ENCODE data around the gene CACNA1A.
"Not testable (repeated sequence)": the region's sequence is repeated elsewhere in the genome, so short reads cannot be mapped to it uniquely, and the experiment has no call there.

Gene CACNA1A

GRCh38 chr19:13506471-13506820 is at the start of gene CACNA1A:
CACNA1A (minus strand) TSS chr19:13506479; CDS start chr19:13506224, 255 bp downstream.
- no peak for DNase-seq

- DNase-seq, result no peak
Observed at GRCh38 chr19:13554506-13555240, 48.4 kb upstream of the CACNA1A start.

GRCh38 chr19:13553880-13554400 is 47.7 kb upstream of the CACNA1A start:
- DNase-seq, result no peak

DNA sequence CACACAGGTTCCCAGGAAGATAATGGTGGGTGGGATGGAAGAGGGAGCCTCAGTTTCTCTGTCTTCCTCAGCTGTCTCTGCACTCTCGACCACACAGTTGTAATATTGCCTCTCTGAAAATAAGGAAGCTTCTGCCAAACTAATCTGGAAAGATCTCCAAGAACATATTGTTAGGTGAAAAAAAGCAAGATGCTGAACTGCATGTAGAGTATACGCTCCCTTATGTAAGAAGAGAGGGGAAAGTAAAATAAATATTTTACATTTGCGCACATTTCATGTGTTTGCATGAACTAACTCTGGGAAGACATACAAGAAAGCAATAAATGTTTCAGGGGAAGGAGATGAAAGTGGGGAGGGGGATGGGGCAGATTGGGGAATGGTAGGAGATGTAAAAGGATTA is 41.9 kb upstream of the CACNA1A start:
- DNase-seq, result no peak

- DNase-seq, result no peak
Observed at GRCh38 chr19:13547102-13547501, 40.8 kb upstream of the CACNA1A start.

DNA sequence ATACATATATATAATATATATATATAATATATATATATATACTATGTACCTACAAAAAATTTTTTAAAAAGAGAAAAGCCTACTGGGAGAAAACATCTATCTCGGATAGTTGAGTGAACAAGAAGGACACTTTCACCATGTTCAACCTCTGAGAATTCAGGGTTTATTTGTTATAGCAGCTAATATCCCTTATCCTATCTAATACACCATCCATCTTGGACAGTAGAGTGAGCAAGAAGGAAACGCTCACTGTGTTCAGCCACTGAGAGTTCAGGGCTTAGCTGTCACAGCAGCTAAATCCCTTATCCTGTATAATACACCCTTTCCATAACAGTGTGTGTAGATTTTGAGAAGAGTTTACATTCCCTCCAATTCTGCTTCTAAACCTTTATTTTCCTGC is 38.1 kb upstream of the CACNA1A start:
- DNase-seq, result no peak

DNA sequence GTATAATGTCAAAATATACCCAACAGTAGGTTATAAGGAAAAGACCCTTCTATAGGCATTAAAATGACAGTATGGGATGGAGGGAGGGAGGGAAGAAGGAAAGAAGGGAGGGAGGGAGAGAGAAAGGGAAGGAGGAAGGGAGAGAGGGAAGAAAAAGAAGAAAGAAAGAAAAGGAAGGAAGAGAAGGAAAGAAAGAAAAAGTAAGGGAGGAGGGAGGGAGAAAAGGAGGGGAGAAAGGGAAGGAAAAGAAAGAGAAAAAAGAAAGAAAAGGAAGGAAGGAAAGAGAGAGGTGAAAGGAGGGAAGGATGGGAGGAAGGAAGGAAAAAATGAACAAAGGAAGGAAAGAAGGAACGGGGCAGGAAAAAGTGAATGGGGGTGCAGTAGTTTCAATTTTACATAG is 35.3 kb upstream of the CACNA1A start:
- no peak for DNase-seq

DNA sequence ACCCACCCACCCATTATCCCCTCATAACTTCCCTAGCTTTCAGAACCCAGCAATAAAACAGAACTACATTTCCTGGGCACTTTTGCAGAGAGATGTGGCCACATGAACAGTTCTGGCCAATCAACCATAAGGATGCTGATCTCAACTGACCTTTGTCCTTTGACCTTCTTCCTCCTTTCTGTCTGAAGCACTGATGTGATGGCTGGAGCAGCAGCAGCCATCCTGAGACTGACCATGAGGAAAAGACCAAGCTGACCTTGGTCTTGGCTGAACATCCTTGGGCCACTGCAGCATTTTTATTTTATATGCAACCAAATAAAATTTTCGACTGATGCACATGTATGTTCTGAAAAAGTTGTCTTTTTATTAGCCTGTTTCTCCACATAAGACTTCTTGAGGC is 33.1 kb upstream of the CACNA1A start:
- no peak for DNase-seq

DNA sequence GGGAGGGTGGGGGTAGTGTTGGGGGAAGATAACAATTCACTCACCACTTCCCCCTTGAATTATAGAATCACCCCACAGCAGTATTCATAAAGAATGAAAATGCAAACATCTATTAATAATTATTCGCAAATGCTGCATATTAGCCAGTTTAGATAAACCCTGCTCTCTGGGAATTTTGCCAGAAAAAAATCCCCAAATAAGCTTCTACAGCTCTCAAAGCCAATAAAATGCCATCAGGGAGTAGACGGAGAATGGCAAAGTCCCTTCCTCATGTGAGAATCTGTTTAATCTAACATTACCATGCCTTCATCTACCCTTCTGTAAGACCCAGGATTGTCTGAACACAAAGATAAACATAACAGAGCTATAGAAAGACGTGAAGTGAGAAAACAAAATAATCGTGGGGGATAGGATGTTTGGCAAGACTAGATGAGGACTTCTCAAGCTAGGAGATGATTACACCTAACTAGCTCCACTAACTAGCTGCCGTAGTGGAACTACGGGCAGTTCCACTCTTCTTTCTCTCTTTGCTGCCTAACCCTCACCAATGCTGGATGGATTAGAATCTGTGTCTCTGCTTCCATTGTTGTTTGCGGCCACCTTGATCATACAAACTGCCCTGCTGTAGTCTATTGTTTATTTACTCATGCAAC is 32.4 kb upstream of the CACNA1A start:
- DNase-seq, result no peak

DNA sequence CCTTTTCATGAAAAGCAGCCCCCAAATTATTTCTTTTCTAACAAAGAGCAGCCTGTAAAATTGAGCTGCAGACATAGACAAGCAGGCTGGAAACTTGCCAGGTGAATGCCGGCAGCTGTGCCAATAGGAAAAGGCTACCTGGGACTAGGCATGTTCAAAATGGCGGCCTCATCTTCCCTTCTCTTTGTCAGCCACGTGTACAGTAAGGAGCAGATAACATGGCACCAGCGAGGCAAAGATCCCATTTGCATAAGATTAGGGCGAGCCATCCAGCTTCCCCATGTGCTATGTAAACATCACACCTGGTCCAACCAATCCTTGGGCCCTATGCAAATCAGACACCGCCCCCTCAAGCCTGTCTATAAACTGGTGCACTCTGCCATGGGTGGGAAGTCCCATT is 31.2 kb upstream of the CACNA1A start:
- DNase-seq, result peak; percentile 1

GRCh38 chr19:13530720-13531119 is 24.4 kb upstream of the CACNA1A start:
- no peak for DNase-seq

- not testable (repeated sequence) for DNase-seq
Observed at GRCh38 chr19:13529721-13530120, 23.4 kb upstream of the CACNA1A start.

GRCh38 chr19:13526552-13526951 is 20.3 kb upstream of the CACNA1A start:
- no peak for DNase-seq

DNA sequence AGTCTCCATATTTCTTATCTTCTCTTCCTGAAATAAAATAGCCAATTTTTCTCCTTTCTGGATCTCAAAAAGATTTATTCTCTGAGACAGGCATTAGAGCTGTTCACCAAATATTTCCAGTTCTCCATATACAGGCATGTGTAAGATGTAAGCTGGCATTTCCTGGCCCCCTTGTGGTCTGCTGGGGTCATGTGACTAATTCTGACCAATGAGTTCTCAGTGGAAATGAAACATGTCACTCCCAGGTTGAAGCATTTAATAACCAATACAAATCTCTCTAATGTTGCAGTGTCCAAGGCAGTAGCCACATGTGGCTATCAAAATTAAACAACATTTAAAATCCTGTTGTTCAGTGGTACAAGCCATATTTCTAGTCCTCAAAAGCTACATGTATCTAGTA is 14.8 kb upstream of the CACNA1A start:
- DNase-seq, result no peak

DNA sequence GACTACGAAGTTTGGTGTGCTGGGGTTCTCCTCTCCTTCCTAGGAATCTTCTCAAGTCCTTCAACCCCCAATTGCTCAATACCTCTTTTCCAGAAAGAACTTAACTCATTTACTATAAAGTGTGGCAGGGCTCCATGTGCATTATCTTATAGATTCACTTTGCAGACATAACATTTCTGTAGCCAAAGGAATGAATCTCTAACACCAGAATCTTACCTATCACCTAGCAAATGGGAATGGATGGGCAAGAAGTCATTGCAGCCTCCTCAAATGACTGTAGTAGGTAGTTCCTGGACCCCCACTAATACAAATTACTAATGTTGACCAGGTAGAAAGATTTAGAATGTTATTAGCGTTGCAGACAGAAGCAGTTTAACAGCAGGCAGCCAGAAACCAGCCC is 5.7 kb upstream of the CACNA1A start:
- no peak for DNase-seq

DNA sequence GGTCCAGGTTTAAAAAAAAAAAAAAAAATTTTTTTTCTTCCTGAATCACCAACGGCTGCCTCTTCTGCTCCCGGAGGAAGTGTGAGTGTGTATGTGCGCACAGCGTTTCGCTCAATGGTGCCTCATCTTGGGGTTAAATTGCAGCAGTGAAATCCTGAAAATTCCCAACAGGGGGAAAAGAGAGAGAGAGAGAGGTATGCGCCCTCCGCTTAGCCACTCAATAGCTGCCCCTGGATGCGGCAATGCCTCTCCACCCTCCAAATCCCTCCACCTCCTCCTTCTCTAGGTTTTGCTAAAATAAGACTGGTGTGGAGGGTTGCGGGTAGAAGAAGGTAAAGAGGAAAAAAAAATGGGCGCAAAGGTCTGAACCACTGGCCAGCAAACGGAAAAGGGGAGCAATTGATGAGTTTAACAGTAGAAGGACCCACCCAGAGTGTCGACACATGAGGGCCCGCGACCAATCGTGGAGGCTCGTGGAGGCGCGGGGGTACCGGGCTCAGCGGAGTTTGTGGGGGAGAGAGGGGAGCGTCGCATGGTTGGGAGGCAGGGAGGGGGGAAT is 853 bp upstream of the CACNA1A start:
- no peak for DNase-seq

GRCh38 chr19:13505761-13506470 is 363 bp downstream of the CACNA1A start:
- DNase-seq, result no peak

DNA sequence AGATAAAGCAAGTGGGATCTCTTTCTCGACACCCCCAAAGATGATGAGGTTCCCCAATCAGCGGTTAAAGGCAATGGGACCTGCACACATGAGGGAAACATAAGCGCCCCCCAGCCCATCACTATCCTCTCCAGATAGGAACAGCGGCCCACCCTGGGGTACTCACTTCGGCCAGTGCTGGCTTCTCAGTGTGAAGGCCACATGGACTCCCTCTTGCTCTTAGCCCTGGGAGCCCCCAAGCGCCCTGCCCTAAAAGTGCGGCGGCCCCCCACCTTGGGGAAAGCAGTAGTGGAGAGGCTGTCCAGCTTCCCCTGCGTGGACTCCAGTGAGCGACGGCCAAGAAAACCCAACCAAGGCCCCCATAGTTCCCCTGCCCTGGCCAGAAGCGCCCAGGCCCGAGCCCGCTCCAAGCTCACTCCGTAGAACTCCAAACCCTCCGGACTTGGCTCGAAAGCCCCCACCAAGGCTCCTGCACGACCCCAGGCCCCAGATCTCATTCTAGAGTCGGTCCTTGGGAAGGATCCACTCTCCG is 1.0 kb downstream of the CACNA1A start:
- DNase-seq, result no peak

GRCh38 chr19:13503570-13504235 is 2.6 kb downstream of the CACNA1A start:
- DNase-seq, result no peak

DNA sequence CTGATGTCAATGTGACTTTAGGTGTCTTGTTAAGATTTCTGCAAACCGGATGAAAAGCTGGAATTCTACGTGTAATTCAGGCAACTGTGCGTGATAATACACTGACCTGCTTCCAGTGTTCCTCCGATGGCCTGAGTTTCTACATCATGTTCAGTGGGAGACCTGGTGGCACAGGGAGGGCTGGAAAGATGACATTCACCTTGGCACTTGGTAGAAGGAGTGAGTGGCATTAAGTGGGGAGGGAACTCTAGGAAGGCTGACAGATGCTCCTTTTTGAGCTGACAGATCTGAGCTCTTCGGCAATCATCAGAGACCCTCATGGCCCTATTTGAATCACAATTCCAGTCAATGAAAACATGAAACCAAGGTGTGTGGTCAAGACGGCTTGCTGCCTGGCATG is 4.0 kb downstream of the CACNA1A start:
- no peak for DNase-seq

GRCh38 chr19:13499692-13500091 is 6.6 kb downstream of the CACNA1A start:
- no peak for DNase-seq

DNA sequence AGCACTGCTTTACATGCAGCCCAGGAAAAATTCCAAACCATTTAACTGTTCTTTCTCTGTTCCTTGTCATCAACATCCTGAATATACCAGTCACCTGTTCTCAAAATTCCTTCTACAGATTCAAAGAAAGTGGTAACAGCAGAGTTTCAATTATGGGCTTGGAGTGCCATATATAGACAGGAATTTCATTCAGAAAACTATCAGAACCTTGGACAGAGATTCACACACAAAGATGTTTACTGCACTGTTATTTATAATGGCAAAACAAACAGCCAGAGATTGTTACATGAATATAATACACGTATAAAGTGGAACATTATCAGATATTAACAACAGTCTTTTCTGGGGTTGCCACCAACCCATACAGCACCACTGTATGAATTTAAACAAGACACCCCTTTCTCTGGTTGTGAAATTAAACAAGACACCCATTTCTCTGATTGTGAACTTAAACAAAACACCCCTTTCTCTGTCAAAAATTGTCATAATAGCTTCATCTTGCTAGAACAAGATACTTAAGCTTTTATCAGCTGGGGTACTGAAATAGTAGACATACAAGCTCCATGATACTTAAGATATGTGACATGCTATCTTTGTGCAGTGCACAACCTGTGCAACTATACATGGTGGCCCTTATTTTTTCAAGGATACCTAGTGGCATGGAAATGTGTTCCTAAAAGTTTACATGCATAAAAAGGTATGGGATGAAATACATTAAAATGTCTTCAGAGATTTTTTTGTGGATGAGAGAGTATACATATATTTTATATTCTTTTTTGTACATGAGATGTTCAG is 12.6 kb downstream of the CACNA1A start:
- DNase-seq, result no peak

Data from NCI-H526 treated with DMSO at 0.1 percent for 48 hours (cell line).